ENCODE results near the gene TMEM63B.
"Not testable (repeated sequence)": the region's sequence is repeated elsewhere in the genome, so short reads cannot be mapped to it uniquely, and the experiment has no call there.

The TMEM63B gene

GRCh38 chr6:44117397-44118128 lies 9.8 kb upstream of the TMEM63B start:
- DNase-seq: no peak

- no peak for DNase-seq
Observed at GRCh38 chr6:44119704-44120262, 7.6 kb upstream of the TMEM63B start.

GRCh38 chr6:44120692-44121443 lies 6.5 kb upstream of the TMEM63B start:
- DNase-seq: no peak

- peak; percentile 42 for DNase-seq
Observed at GRCh38 chr6:44122801-44123200, 4.6 kb upstream of the TMEM63B start.

GRCh38 chr6:44123544-44123943 lies 3.8 kb upstream of the TMEM63B start:
- DNase-seq: no peak

- DNase-seq: peak; percentile 67
Observed at GRCh38 chr6:44126320-44127149, 819 bp upstream of the TMEM63B start.

- DNase-seq: no peak
Observed at GRCh38 chr6:44128020-44128917, 915 bp downstream of the TMEM63B start.

GRCh38 chr6:44129841-44130322 lies 2.5 kb downstream of the TMEM63B start:
- DNase-seq: no peak

- DNase-seq: no peak
Observed at GRCh38 chr6:44131892-44132291, 4.5 kb downstream of the TMEM63B start.

GRCh38 chr6:44132476-44132875 lies 5.1 kb downstream of the TMEM63B start:
- DNase-seq: no peak

- no peak for DNase-seq
Observed at GRCh38 chr6:44133003-44133931, 5.9 kb downstream of the TMEM63B start.

- DNase-seq: no peak
Observed at GRCh38 chr6:44133981-44134711, 6.8 kb downstream of the TMEM63B start.

GRCh38 chr6:44135173-44135758 lies 7.9 kb downstream of the TMEM63B start:
- DNase-seq: no peak

GRCh38 chr6:44135875-44136274 lies 8.5 kb downstream of the TMEM63B start:
- no peak for DNase-seq

- DNase-seq: no peak
Observed at GRCh38 chr6:44138717-44139350, 11.5 kb downstream of the TMEM63B start.

- no peak for DNase-seq
Observed at GRCh38 chr6:44139351-44139743, 12.0 kb downstream of the TMEM63B start.

GRCh38 chr6:44142835-44143234 lies 15.5 kb downstream of the TMEM63B start:
- no peak for DNase-seq

GRCh38 chr6:44143731-44144130 lies 16.4 kb downstream of the TMEM63B start:
- no peak for DNase-seq

GRCh38 chr6:44144536-44144935 lies 17.2 kb downstream of the TMEM63B start:
- DNase-seq: not testable (repeated sequence)

Data from central memory CD4-positive, alpha-beta T cell (primary cell).